DND-41 (cell line): ENCODE measurements around the gene MFSD6.

Experiments used
- ATAC-seq: fragments of 200-7000 bp; cut with Tn5 transposase; 3 replicates; pipeline ENCODE4 v1.9.1; 2021; ENCODE audit warnings: low read depth; ENCODE audit not compliant: insufficient read depth
- DNase-seq: peaks from one replicate; pipeline ENCODE4 v3.0.0-alpha.2; 2020
- H2AFZ ChIP-seq: 2 replicates; pipeline ENCODE4 v1.6.0; 2012; ENCODE audit warnings: low read depth, low read length
- H3K27ac ChIP-seq: 2 replicates; pipeline ENCODE4 v1.5.1; 2012; ENCODE audit warnings: low read length, inconsistent platforms
- H3K27me3 ChIP-seq: fragments of 200-600 bp; sonication (generic); 2 replicates; pipeline ENCODE4 v1.6.0; 2012; ENCODE audit warnings: low read length, mild to moderate bottlenecking, inconsistent platforms; ENCODE audit not compliant: insufficient read depth, poor library complexity
- H3K36me3 ChIP-seq: 2 replicates; pipeline ENCODE4 v1.5.1; 2012; ENCODE audit warnings: low read length, inconsistent platforms; ENCODE audit not compliant: insufficient read depth
- H3K4me1 ChIP-seq: 2 replicates; pipeline ENCODE4 v1.5.1; 2012; ENCODE audit warnings: mild to moderate bottlenecking, low read length; ENCODE audit not compliant: insufficient read depth
- H3K4me2 ChIP-seq: 2 replicates; pipeline ENCODE4 v1.6.0; 2012; ENCODE audit warnings: mild to moderate bottlenecking, moderate library complexity, low read length, inconsistent platforms; ENCODE audit not compliant: insufficient read depth
- H3K4me3 ChIP-seq, 2 experiments: fragments of 200-600 bp in 1 of 2; shearing (Covaris generic) in 1 of 2; 2 replicates each; pipeline ENCODE4 v1.5.1; 2012 to 2016; ENCODE audit warnings: inconsistent platforms in 2 of 2, low read length in 2 of 2, mild to moderate bottlenecking in 2 of 2, low read depth in 1 of 2, moderate library complexity in 1 of 2
- H3K79me2 ChIP-seq: 2 replicates; pipeline ENCODE4 v1.6.0; 2012; ENCODE audit warnings: low read length, inconsistent platforms; ENCODE audit not compliant: insufficient read depth
- H3K9ac ChIP-seq: 2 replicates; pipeline ENCODE4 v1.6.0; 2012; ENCODE audit warnings: low read depth, mild to moderate bottlenecking, inconsistent platforms, low read length, moderate library complexity
- H3K9me3 ChIP-seq: 2 replicates; pipeline ENCODE4 v1.5.1; 2012; ENCODE audit warnings: low read length, moderate library complexity, mild to moderate bottlenecking, inconsistent platforms; ENCODE audit not compliant: insufficient read depth, severe bottlenecking
- H4K20me1 ChIP-seq: 2 replicates; pipeline ENCODE4 v1.6.0; 2012; ENCODE audit warnings: low read length; ENCODE audit not compliant: insufficient read depth
- CTCF ChIP-seq: IDR thresholded peaks from 2 replicates; pipeline ENCODE4 v1.5.1; 2012; ENCODE audit warnings: borderline replicate concordance, low read length, moderate library complexity, mild to moderate bottlenecking; ENCODE audit not compliant: poor library complexity, severe bottlenecking; ENCODE audit errors: extremely low read depth
- EZH2 ChIP-seq: IDR thresholded peaks from 3 replicates; pipeline ENCODE4 v1.6.1; 2012; ENCODE audit warnings: borderline replicate concordance, low read depth, mild to moderate bottlenecking, moderate library complexity, low read length, inconsistent platforms; ENCODE audit not compliant: severe bottlenecking

Gene MFSD6

GRCh38 chr2:190524928-190525327, 116.8 kb downstream of the MFSD6 start:
- Histone ChIP-seq H3K79me2 (peaks cover 44% of the 10 kb centered on the region), H3K27me3 (no peaks in the 10 kb centered on the region), H3K4me2 (no peak overlapping the region), H3K27ac (no peak overlapping the region), H4K20me1 (no peaks in the 10 kb centered on the region), H2AFZ (no peak overlapping the region), H3K9me3 (no peaks in the 10 kb centered on the region), H3K4me3 (no peak overlapping the region), H3K9ac (no peak overlapping the region), H3K4me1 (peaks cover 16% of the 10 kb centered on the region), H3K36me3 (peaks cover 19% of the 10 kb centered on the region)
- ATAC-seq (no peak), DNase-seq (no peak)
- no peak for TF ChIP-seq CTCF
- TF ChIP-seq EZH2, result no peak

GRCh38 chr2:190526105-190526750, 118.1 kb downstream of the MFSD6 start:
- H2AFZ ChIP-seq, result no peak overlapping the region
- H4K20me1 ChIP-seq, result no peaks in the 10 kb centered on the region
- no peak overlapping the region for H3K9ac ChIP-seq
- peaks cover 52% of the 10 kb centered on the region for H3K79me2 ChIP-seq
- no peak overlapping the region for H3K27ac ChIP-seq
- peaks cover 19% of the 10 kb centered on the region for H3K36me3 ChIP-seq
- TF ChIP-seq CTCF, result no peak
- TF ChIP-seq EZH2, result no peak
- no peaks in the 10 kb centered on the region for H3K27me3 ChIP-seq
- no peak overlapping the region for H3K4me2 ChIP-seq
- peaks cover 6% of the 10 kb centered on the region for H3K4me1 ChIP-seq
- no peak for DNase-seq
- no peaks in the 10 kb centered on the region for H3K9me3 ChIP-seq
- H3K4me3 ChIP-seq, result no peak overlapping the region
- no peak for ATAC-seq

GRCh38 chr2:190527214-190527613, 119.1 kb downstream of the MFSD6 start:
- no peak for TF ChIP-seq EZH2
- no peak for TF ChIP-seq CTCF
- H3K27me3 ChIP-seq, result no peaks in the 10 kb centered on the region
- no peak overlapping the region for H3K27ac ChIP-seq

More at GRCh38 chr2:190527214-190527613, 119.1 kb downstream of the MFSD6 start:
- H3K4me1 ChIP-seq, result peaks cover 7% of the 10 kb centered on the region
- no peak overlapping the region for H3K4me2 ChIP-seq
- ATAC-seq, result no peak
- DNase-seq, result no peak
- no peak overlapping the region for H2AFZ ChIP-seq
- no peak overlapping the region for H3K4me3 ChIP-seq
- H3K79me2 ChIP-seq, result peaks cover 61% of the 10 kb centered on the region
- H3K9me3 ChIP-seq, result no peaks in the 10 kb centered on the region
- no peaks in the 10 kb centered on the region for H4K20me1 ChIP-seq
- peaks cover 15% of the 10 kb centered on the region for H3K36me3 ChIP-seq
- H3K9ac ChIP-seq, result no peak overlapping the region
